MM.1S (cell line): ENCODE results near the gene SLFN12L.

Source experiments
- DNase-seq: peaks from one replicate; pipeline ENCODE4 v3.0.0-alpha.2; 2015
- H2AFZ ChIP-seq: fragments of 300-600 bp; sonication (generic); 2 replicates; pipeline ENCODE4 v1.6.0; 2016; ENCODE audit warnings: antibody characterized with exemption, low read length
- H3F3A ChIP-seq: fragments of 300-600 bp; sonication (generic); 2 replicates; pipeline ENCODE4 v1.6.1; 2016; ENCODE audit warnings: mild to moderate bottlenecking, antibody characterized with exemption, low read length, moderate library complexity, mixed read lengths; ENCODE audit not compliant: insufficient read depth
- H3K27ac ChIP-seq: fragments of 300-600 bp; sonication (generic); 2 replicates; pipeline ENCODE4 v1.5.1; 2016; ENCODE audit warnings: mild to moderate bottlenecking, low read length
- H3K27me3 ChIP-seq: fragments of 300-600 bp; sonication (generic); replicated peaks from 2 replicates; pipeline ENCODE4 v1.6.0; 2016; ENCODE audit warnings: low read length; ENCODE audit not compliant: insufficient read depth
- H3K36me3 ChIP-seq: fragments of 300-600 bp; sonication (generic); replicated peaks from 2 replicates; pipeline ENCODE4 v1.6.1; 2016; ENCODE audit warnings: mild to moderate bottlenecking, low read length, mixed read lengths; ENCODE audit not compliant: insufficient read depth
- H3K4me1 ChIP-seq: fragments of 300-600 bp; sonication (generic); 2 replicates; pipeline ENCODE4 v1.6.1; 2016; ENCODE audit warnings: low read length, mixed read lengths
- H3K4me2 ChIP-seq: fragments of 300-600 bp; sonication (generic); 2 replicates; pipeline ENCODE4 v1.6.0; 2016; ENCODE audit warnings: low read depth, low read length
- H3K4me3 ChIP-seq: fragments of 300-600 bp; sonication (generic); 2 replicates; pipeline ENCODE4 v1.5.1; 2016; ENCODE audit warnings: low read length, mixed read lengths
- H3K79me2 ChIP-seq: fragments of 300-600 bp; sonication (generic); 2 replicates; pipeline ENCODE4 v1.6.1; 2016; ENCODE audit warnings: mixed run types, low read length, mixed read lengths
- H3K9ac ChIP-seq: fragments of 300-600 bp; sonication (generic); 2 replicates; pipeline ENCODE4 v1.6.1; 2016; ENCODE audit warnings: low read length, mixed read lengths
- H3K9me2 ChIP-seq: fragments of 300-600 bp; sonication (generic); replicated peaks from 2 replicates; pipeline ENCODE4 v1.6.1; 2016; ENCODE audit warnings: mild to moderate bottlenecking, low read length, mixed read lengths; ENCODE audit not compliant: insufficient read depth
- H3K9me3 ChIP-seq: fragments of 300-600 bp; sonication (generic); replicated peaks from 2 replicates; pipeline ENCODE4 v1.6.1; 2016; ENCODE audit warnings: mild to moderate bottlenecking, low read length, mixed read lengths; ENCODE audit not compliant: insufficient read depth
- H4K20me1 ChIP-seq: fragments of 300-600 bp; sonication (generic); 2 replicates; pipeline ENCODE4 v1.6.1; 2016; ENCODE audit warnings: mild to moderate bottlenecking, low read length, moderate library complexity, mixed read lengths; ENCODE audit not compliant: insufficient read depth
- CTCF ChIP-seq: fragments of 300-600 bp; sonication (generic); IDR thresholded peaks from 2 replicates; pipeline ENCODE4 v1.5.1; 2016; ENCODE audit warnings: antibody characterized with exemption, low read length, mixed read lengths
- EZH2 ChIP-seq: fragments of 300-600 bp; sonication (generic); optimal IDR thresholded peaks from 2 replicates; pipeline ENCODE3; 2017; ENCODE audit warnings: low read depth, mild to moderate bottlenecking, antibody characterized with exemption, low read length, mixed read lengths
- EZH2phosphoT487 ChIP-seq: fragments of 300-600 bp; sonication (generic); IDR thresholded peaks from 2 replicates; pipeline ENCODE4 v1.6.1; 2018; ENCODE audit warnings: antibody characterized with exemption, low read length

The SLFN12L gene

GRCh38 chr17:35499548-35499947 lies 37.9 kb downstream of the SLFN12L start:
- Histone ChIP-seq H3K79me2 (no peaks in the 10 kb centered on the region), H3K9ac (no peak overlapping the region), H3K27ac (no peak overlapping the region), H3K27me3 (no peaks in the 10 kb centered on the region), H4K20me1 (no peaks in the 10 kb centered on the region), H3K9me2 (no peaks in the 10 kb centered on the region), H3K9me3 (no peaks in the 10 kb centered on the region), H3K4me3 (no peak overlapping the region), H3K36me3 (no peaks in the 10 kb centered on the region), H2AFZ (no peak overlapping the region), H3K4me2 (no peak overlapping the region), H3K4me1 (no peaks in the 10 kb centered on the region), H3F3A (no peaks in the 10 kb centered on the region)
- TF ChIP-seq EZH2phosphoT487 (no peak), CTCF (no peak), EZH2 (no peak)
- no peak for DNase-seq

GRCh38 chr17:35498448-35499178 lies 38.9 kb downstream of the SLFN12L start:
- no peak overlapping the region for H2AFZ ChIP-seq

GRCh38 chr17:35496451-35497290 lies 40.8 kb downstream of the SLFN12L start:
- Histone ChIP-seq H3K4me3 (no peak overlapping the region), H3K9me2 (no peaks in the 10 kb centered on the region), H3K9me3 (no peaks in the 10 kb centered on the region), H3F3A (no peaks in the 10 kb centered on the region), H3K36me3 (no peaks in the 10 kb centered on the region), H3K4me2 (no peak overlapping the region), H4K20me1 (no peaks in the 10 kb centered on the region), H3K9ac (no peak overlapping the region), H3K27me3 (no peaks in the 10 kb centered on the region), H3K4me1 (no peaks in the 10 kb centered on the region), H3K79me2 (no peaks in the 10 kb centered on the region), H3K27ac (no peak overlapping the region), H2AFZ (no peak overlapping the region)
- DNase-seq, result no peak
- no peak for TF ChIP-seq CTCF
- no peak for TF ChIP-seq EZH2phosphoT487
- no peak for TF ChIP-seq EZH2

More at GRCh38 chr17:35498448-35499178, 38.9 kb downstream of the SLFN12L start:
- no peak overlapping the region for H3K27ac ChIP-seq
- no peaks in the 10 kb centered on the region for H3K27me3 ChIP-seq
- H3K9me2 ChIP-seq, result no peaks in the 10 kb centered on the region
- H3K36me3 ChIP-seq, result no peaks in the 10 kb centered on the region
- H3F3A ChIP-seq, result no peaks in the 10 kb centered on the region
- no peak overlapping the region for H3K9ac ChIP-seq
- no peaks in the 10 kb centered on the region for H3K4me1 ChIP-seq
- TF ChIP-seq EZH2phosphoT487, result no peak
- no peaks in the 10 kb centered on the region for H3K9me3 ChIP-seq
- no peaks in the 10 kb centered on the region for H3K79me2 ChIP-seq
- no peak overlapping the region for H3K4me3 ChIP-seq
- H3K4me2 ChIP-seq, result no peak overlapping the region
- H4K20me1 ChIP-seq, result no peaks in the 10 kb centered on the region
- no peak for DNase-seq
